GM18519 (cell line): Measurements from ENCODE around the gene MAP1B.

Experiments used
- ATAC-seq: cut with Tn5 transposase; IDR thresholded peaks from one replicate; pipeline ENCODE4 v1.9.1; 2021; ENCODE audit warnings: mild to moderate bottlenecking, moderate library complexity; ENCODE audit not compliant: unreplicated experiment, low FRiP score

Gene MAP1B

DNA sequence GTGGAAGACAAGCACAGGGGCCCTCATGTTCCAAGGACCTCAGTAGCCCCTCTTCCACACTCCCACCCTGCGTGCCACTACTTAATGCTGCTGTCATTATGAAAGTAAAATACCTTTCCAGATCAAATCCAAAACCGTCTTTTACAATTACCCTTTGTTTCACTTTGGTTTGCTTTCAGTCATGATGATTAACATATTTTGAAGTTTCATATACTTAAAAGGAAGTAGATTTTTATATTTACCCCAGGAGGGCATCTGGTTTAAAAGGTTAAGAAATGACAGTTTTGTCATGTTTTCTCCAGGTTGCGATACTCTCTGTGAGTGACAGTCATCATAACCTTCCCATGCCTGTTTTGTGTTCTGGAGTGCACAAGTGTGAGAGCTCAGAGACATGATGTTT, 13.5 kb upstream of the MAP1B start:
- no peak for ATAC-seq

DNA sequence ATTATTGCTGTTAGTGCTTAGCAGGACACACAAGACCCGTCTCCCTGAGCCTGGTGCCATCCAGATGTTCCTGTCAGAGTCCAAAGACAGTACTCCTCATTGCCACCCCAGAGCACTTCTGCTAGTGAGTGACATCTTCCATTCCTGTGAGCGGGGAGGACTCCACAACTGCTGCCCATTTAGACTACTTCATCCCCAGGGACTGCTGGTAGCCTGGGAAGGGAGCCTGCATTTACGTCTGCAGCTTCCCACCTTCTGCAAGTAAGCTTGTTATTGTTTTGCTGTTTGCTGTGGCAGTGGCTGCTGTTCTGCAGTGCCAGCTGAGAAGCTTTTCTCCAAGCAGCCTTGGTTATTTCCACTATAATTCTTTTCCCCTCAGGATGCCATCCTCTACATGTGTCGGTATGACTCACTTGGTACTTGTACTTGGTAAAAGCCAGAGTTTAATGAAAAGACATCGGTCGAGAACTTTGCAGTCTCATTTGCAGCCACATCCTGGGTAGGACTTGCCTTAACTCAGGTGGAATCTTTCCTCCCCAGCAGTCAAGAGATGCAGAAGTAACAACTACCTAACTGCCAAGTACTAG, 10.6 kb upstream of the MAP1B start:
- no peak for ATAC-seq

DNA sequence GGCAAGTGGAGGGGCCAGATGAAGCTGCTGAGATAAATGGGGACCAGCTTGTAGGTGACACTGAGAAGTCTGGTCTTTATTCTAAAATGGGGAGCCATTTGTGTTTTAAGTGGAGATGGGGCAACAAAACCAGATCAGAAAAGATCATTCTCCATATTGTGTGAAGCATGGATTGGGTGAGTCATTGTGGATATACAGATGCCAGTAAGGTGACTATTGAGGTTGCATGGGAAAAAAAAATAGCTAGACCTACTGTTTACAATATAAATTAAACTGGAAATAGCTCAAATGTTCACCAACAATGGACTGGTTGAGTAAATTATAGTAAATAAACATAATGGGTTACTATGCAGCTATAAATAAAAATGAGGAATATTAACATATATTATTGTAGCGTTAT, 5.4 kb upstream of the MAP1B start:
- no peak for ATAC-seq

DNA sequence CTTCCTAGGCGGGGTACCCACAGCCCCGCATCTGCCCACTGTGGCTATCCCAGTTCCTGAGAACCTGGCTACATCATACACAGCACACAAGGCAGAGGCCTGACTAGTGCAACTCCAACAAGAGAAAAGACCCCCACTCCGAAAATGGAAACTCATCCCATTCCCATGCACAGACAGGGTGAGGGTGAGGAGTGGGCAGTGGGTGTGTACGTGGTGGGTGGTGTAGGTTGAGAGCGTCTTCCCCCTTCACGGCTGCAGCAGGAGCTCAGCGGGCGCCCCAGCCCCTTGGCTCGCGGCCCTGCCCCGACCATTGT, 501 bp upstream of the MAP1B start:
- ATAC-seq: no peak

- ATAC-seq: no peak
Measured at GRCh38 chr5:72107901-72108201, 576 bp downstream of the MAP1B start.

DNA sequence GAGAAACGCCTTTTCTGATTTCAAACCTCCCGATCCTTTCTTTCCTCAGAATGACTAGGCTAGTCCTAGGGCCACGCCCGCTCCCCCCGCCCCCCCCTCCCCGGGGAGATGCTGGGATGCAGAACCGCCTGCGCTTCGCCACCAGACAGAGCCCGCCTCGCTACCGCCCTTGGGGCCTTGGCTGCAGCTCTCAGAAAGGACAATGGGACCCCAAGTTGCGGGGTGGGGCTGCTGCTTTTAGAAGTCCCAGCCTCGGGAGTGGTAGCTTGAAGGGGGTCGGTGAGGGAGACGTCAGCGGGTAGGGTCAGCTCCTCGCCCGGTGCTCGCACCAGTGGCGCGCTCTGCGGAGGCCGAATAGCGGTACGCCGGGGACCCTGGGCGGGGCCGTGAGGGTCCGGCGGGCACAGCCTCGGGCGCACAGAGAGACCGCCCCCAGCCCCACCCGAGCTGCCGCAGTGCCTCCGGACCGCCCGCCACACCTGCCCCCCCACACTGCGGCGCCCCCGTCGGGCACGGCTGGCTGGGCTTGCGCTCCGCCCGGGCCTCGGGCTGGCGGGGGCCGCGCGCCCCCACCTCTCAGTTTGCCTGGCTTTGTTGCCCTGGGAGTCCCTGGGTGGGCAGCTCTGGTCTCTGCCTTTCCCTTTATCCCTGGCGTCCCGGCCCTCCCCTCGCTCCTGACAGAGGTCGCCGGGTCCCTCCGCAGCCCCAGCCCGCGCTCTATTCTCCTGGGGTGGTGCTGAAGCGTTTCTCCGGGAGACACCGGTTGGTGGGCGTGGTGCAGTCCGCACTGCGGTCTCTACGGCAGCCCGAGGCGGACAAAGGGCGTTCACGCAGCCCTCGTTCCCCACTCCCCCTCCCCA, 1.2 kb downstream of the MAP1B start:
- no peak for ATAC-seq

GRCh38 chr5:72109062-72109411, 1.8 kb downstream of the MAP1B start:
- no peak for ATAC-seq

- ATAC-seq: no peak
Measured at GRCh38 chr5:72109625-72110024, 2.4 kb downstream of the MAP1B start.

GRCh38 chr5:72110394-72111013, 3.2 kb downstream of the MAP1B start:
- ATAC-seq: no peak

DNA sequence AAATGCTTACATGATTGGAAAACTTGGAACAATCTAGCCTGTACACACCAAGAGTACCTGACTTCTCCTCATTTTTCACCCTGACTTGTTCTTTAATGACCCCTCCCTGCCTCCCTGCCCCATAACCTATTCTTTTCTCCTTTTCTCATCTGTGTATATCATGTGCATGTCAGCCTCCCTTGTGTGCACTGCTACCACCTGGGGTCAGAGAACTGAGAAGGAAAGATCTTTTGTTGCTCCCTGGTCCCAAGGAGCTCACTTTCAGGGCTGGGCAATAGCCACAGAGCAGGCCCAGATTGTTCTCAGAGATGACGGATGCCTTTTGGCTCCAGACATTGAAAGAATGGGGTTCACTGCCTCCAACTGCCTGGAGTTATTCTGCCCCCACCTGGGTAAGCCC, 5.1 kb downstream of the MAP1B start:
- no peak for ATAC-seq

- ATAC-seq: no peak
Measured at GRCh38 chr5:72114629-72115028, 7.4 kb downstream of the MAP1B start.

- ATAC-seq: no peak
Measured at GRCh38 chr5:72115296-72115695, 8.0 kb downstream of the MAP1B start.

- ATAC-seq: no peak
Measured at GRCh38 chr5:72117307-72117706, 10.0 kb downstream of the MAP1B start.

GRCh38 chr5:72121052-72121779, 13.9 kb downstream of the MAP1B start:
- no peak for ATAC-seq

GRCh38 chr5:72121780-72122445, 14.6 kb downstream of the MAP1B start:
- no peak for ATAC-seq

- no peak for ATAC-seq
Measured at GRCh38 chr5:72122602-72123001, 15.3 kb downstream of the MAP1B start.

DNA sequence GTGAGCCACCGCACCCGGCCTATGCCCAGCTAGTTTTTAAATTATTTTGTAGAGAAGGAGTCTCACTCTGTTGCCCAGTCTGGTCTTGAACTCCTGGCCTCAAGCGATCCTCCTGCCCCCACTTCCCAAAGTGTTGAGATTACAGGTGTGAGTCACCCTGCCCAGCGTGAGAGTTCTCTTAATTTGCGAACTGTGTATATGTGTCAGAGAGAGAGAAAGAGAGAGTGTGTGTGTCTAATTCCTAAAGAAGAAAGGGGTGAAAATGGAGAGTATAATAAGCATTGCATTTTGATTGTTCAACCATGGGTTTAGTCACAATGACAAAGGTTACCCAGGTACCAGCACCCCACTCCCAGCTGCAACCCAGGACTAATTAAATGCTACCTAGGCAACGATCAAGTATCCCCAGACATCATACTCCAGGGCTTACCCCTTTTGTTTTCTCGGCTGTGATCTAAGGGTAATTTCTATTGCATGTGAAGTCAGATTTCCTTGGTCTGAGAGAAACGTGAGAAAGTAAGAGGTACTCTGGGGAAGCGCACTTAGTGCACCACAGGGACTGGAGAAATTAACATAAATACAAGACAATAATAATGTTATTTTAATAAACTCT, 16.6 kb downstream of the MAP1B start:
- ATAC-seq: no peak

GRCh38 chr5:72125271-72125940, 18.1 kb downstream of the MAP1B start:
- no peak for ATAC-seq

DNA sequence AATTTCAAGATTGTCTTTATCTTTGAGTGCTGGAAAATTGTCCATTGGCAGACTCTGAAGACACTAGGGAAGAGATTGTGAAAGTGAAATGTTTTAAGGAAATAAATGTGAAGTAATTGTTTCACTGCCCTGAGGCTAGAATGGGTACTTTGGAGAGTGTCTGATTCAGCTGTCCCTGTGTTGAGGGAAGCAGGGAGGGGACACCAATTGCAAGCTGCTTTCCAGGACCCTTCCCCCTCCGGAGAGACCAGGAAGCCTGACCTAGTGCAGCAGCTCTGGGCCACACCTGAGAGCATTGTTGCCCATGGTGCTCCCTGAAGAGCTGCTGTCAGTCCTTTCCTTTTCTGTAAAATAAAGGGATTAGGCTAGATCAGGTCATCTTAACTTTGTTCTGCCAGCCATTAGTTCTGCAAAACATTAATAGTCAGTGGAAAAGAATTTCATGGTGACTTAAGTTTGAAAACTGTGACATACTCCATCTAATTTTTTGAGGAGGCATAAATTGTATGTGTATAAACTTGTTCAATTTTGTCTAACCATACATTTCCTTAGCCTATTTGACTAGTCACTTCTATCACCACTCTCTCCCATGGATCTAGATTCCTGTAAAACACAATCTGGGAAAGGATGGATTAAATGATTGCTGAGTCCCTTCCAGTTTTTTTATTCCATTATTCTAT, 18.8 kb downstream of the MAP1B start:
- no peak for ATAC-seq

DNA sequence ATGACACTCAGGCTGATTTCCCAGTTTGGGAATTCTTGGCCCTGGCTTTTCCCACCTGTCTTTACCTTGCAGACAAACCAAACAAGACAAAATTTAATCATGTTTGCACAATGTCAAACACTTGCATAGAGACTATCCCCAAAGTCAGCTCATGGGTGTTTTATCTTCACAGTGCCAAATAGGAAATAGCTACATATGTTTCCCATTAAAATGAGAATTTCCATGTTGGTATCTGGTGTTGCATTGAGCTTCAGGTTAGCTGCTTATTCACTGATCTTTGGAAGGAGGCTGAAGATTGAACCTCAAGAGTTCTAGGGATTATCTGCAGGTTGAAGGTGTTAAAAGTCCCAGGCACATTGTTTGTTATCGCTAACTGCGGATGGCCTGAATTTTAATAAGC, 19.5 kb downstream of the MAP1B start:
- ATAC-seq: no peak
